ENCODE measurements around the gene PJA2.

DNA sequence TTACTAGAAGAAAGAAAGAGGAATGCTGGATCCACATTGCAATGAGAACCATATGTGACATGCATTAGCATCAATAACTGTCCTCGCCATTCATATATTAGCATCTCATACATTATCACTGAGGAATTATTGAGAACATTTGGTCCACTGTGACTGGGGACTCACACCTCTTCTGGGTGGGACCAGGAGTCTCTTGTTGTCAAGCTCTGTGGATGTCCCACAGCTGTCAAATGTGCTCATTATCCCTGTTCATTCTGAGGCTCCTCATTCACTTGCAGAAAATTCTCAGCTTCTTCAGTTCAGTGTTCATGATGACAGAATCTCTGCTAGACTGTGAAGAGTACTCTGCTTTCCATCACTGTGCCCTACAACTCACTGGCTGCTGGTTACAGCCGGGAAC, 109.4 kb downstream of the PJA2 start:
- no peak for TF ChIP-seq TEAD1 (CRISPR knock-in tag; IDR thresholded peaks at IDR 0.05)
- no peak for TF ChIP-seq SP1 (CRISPR knock-in tag; conservative IDR thresholded peaks at IDR 0.05)
- no peak for TF ChIP-seq ELF4 (CRISPR knock-in tag; IDR thresholded peaks at IDR 0.05; ENCODE audit: low read depth)
- TF ChIP-seq, protein P1, sequence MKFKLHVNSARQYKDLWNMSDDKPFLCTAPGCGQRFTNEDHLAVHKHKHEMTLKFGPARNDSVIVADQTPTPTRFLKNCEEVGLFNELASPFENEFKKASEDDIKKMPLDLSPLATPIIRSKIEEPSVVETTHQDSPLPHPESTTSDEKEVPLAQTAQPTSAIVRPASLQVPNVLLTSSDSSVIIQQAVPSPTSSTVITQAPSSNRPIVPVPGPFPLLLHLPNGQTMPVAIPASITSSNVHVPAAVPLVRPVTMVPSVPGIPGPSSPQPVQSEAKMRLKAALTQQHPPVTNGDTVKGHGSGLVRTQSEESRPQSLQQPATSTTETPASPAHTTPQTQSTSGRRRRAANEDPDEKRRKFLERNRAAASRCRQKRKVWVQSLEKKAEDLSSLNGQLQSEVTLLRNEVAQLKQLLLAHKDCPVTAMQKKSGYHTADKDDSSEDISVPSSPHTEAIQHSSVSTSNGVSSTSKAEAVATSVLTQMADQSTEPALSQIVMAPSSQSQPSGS (CRISPR knock-in tag; IDR thresholded peaks at IDR 0.05; ENCODE audit: borderline replicate concordance, low read depth), result no peak
- TF ChIP-seq, protein P2, sequence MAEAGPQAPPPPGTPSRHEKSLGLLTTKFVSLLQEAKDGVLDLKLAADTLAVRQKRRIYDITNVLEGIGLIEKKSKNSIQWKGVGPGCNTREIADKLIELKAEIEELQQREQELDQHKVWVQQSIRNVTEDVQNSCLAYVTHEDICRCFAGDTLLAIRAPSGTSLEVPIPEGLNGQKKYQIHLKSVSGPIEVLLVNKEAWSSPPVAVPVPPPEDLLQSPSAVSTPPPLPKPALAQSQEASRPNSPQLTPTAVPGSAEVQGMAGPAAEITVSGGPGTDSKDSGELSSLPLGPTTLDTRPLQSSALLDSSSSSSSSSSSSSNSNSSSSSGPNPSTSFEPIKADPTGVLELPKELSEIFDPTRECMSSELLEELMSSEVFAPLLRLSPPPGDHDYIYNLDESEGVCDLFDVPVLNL (CRISPR knock-in tag; IDR thresholded peaks at IDR 0.05; ENCODE audit: borderline replicate concordance, low read depth), result no peak
- TF ChIP-seq CTCF (IDR thresholded peaks at IDR 0.05), result no peak
